A549 (cell line): Measurements from ENCODE around the gene EFNA5. TPM values are rescaled to one million over a fixed set of nuclear protein-coding genes. Genes with fewer than 3 reads are reported as not detected.

Source experiments
- ATAC-seq, 2 experiments: fragments of 200-7000 bp in 1 of 2; fragments of >200 bp in 1 of 2; cut with Nextera tagmentation in 1 of 2; cut with Tn5 transposase in 1 of 2; 3 replicates each; pipeline versions ENCODE4 v1.8.0 to v1.9.1; 2018 to 2020; ENCODE audit warnings: mild to moderate bottlenecking in 1 of 2, moderate library complexity in 1 of 2
- CTCF ChIA-PET: fragments of 300-600 bp; sonication (Branson Sonifier 250); formaldehyde crosslinking; extraction: SDS; loops from one replicate; lab custom pipeline; 2021; ENCODE audit warnings: antibody characterized with exemption, inconsistent platforms; lab: Yijun Ruan, JAX
- POLR2A ChIA-PET: fragments of 350-600 bp; formaldehyde crosslinking; extraction: SDS; loops from one replicate; lab custom pipeline; 2021; ENCODE audit warnings: antibody characterized with exemption, inconsistent platforms; lab: Yijun Ruan, JAX
- DNase-seq, 2 experiments: peaks; one replicate each; pipeline versions ENCODE4 v3.0.0 to v3.0.0-alpha.2; 2011 to 2016; ENCODE audit warnings: low read depth in 1 of 2, low spot score in 1 of 2
- FAIRE-seq: peaks from 2 replicates; lab custom pipeline; 2011; peaks lifted over from hg19 to GRCh38; lab: Jason Lieb, UNC
- H3K27ac ChIP-seq, 2 experiments: fragments of >200 bp; sonication (Bioruptor Twin); formaldehyde crosslinking; 3 replicates each; pipeline ENCODE4 v1.5.1; 2016 to 2017
- H3K4me1 ChIP-seq: fragments of >200 bp; sonication (Bioruptor Twin); formaldehyde crosslinking; 3 replicates; pipeline ENCODE4 v1.6.1; 2016
- H3K4me2 ChIP-seq: fragments of >200 bp; sonication (Bioruptor Twin); formaldehyde crosslinking; 3 replicates; pipeline ENCODE4 v1.6.1; 2016
- H3K4me3 ChIP-seq: fragments of >200 bp; sonication (Bioruptor Twin); formaldehyde crosslinking; 3 replicates; pipeline ENCODE4 v1.5.1; 2016
- H3K9me3 ChIP-seq: fragments of >200 bp; sonication (Bioruptor Twin); formaldehyde crosslinking; 3 replicates; pipeline ENCODE4 v1.6.1; 2016
- CEBPB ChIP-seq, 2 experiments: fragments of >200 bp in 1 of 2; sonication (Bioruptor Twin) in 1 of 2; formaldehyde crosslinking in 1 of 2; IDR thresholded peaks; 2 replicates each; pipeline ENCODE4 v1.6.1; 2012 to 2016
- CHD4 ChIP-seq: fragments of 200-600 bp; sonication (generic); IDR thresholded peaks from 2 replicates; pipeline ENCODE4 v1.6.1; 2016; ENCODE audit warnings: antibody characterized with exemption, mild to moderate bottlenecking, borderline replicate concordance
- EHF ChIP-seq: fragments of 250-450 bp; sonication (Bioruptor Pico); IDR thresholded peaks from 2 replicates; pipeline ENCODE4 v1.5.0; 2020; ENCODE audit warnings: mild to moderate bottlenecking
- GATA3 ChIP-seq: IDR thresholded peaks from 2 replicates; pipeline ENCODE4 v1.6.1; 2012; ENCODE audit warnings: borderline replicate concordance
- HDAC2 ChIP-seq: fragments of 200-600 bp; sonication (generic); IDR thresholded peaks from 2 replicates; pipeline ENCODE4 v1.6.1; 2016
- HEYL ChIP-seq: fragments of 250-450 bp; sonication (Bioruptor Pico); IDR thresholded peaks from 2 replicates; pipeline ENCODE4 v1.8.0; 2021; ENCODE audit warnings: mild to moderate bottlenecking, moderate library complexity
- HOXB13 ChIP-seq: fragments of 250-450 bp; sonication (Bioruptor Pico); IDR thresholded peaks from 2 replicates; pipeline ENCODE4 v1.5.0; 2020; ENCODE audit warnings: low read depth, mild to moderate bottlenecking, moderate library complexity
- KDM5A ChIP-seq: fragments of 200-600 bp; sonication (generic); IDR thresholded peaks from 2 replicates; pipeline ENCODE4 v1.6.1; 2016; ENCODE audit warnings: antibody characterized with exemption, mild to moderate bottlenecking
- MYC ChIP-seq: IDR thresholded peaks from 2 replicates; pipeline ENCODE4 v1.6.1; 2012; ENCODE audit warnings: mild to moderate bottlenecking, inconsistent platforms, low read length, improper control_type of control experiment, borderline replicate concordance
- NR3C1 ChIP-seq: fragments of >200 bp; sonication (Bioruptor Twin); formaldehyde crosslinking; IDR thresholded peaks from 3 replicates; pipeline ENCODE4 v1.6.1; 2017
- TFCP2L1 ChIP-seq: fragments of 250-450 bp; sonication (Bioruptor Pico); IDR thresholded peaks from 2 replicates; pipeline ENCODE4 v1.5.0; 2021; ENCODE audit warnings: mild to moderate bottlenecking
- ZC3H11A ChIP-seq: fragments of 450-650 bp; IDR thresholded peaks from 2 replicates; pipeline ENCODE4 v1.6.1; 2014; ENCODE audit warnings: antibody characterized with exemption, mild to moderate bottlenecking
- ZFP36 ChIP-seq: fragments of 450-650 bp; IDR thresholded peaks from 2 replicates; pipeline ENCODE4 v1.6.1; 2014; ENCODE audit warnings: borderline replicate concordance; ENCODE audit not compliant: partially characterized antibody
- ZNF302 ChIP-seq: fragments of 250-450 bp; sonication (Bioruptor Pico); IDR thresholded peaks from 2 replicates; pipeline ENCODE4 v1.9.0; 2021; ENCODE audit warnings: inconsistent platforms, mild to moderate bottlenecking, moderate library complexity
- WGBS: methylation state at CpG from one replicate; pipeline ENCODE4 v1.1.6; 2017; ENCODE audit errors: missing lambda C conversion rate; 5-methylcytosine and 5-hydroxymethylcytosine counted together
- polyA plus RNA-seq, 4 experiments: library from polyadenylated mRNA; depleted of rRNA in 3 of 4; stranded (reverse); fragments of >200 nt; fragmentation: RNase III in 1 of 4; extraction: RNeasy Plus Mini Kit Qiagen cat#74134 plus additional on column Dnase treatment in 1 of 4; gene quantifications; 2 replicates in 3 of 4; 3 replicates in 1 of 4; pipeline ENCODE4 v1.2.3, GENCODE V29; 2011 to 2017
- TF ChIP-seq, protein P1 (sequence below): IDR thresholded peaks from 2 replicates; pipeline ENCODE4 v1.6.1; 2012
- TF ChIP-seq, protein P2 (sequence below): fragments of 450-650 bp; IDR thresholded peaks from 2 replicates; pipeline ENCODE4 v1.6.1; 2014; ENCODE audit warnings: antibody characterized with exemption
- TF ChIP-seq, protein P3 (sequence below): fragments of >200 bp; sonication (Bioruptor Twin); formaldehyde crosslinking; IDR thresholded peaks from 3 replicates; pipeline ENCODE4 v1.6.1; 2016
- TF ChIP-seq, protein P4 (sequence below): fragments of 200-600 bp; sonication (generic); IDR thresholded peaks from 2 replicates; pipeline ENCODE4 v1.6.1; 2016; ENCODE audit warnings: antibody characterized with exemption, mild to moderate bottlenecking, moderate library complexity

The EFNA5 gene
- polyA plus RNA-seq, 2 of the 4 experiments (the other 2 are of a cell fraction) = 8.5 to 20.7 TPM

DNA sequence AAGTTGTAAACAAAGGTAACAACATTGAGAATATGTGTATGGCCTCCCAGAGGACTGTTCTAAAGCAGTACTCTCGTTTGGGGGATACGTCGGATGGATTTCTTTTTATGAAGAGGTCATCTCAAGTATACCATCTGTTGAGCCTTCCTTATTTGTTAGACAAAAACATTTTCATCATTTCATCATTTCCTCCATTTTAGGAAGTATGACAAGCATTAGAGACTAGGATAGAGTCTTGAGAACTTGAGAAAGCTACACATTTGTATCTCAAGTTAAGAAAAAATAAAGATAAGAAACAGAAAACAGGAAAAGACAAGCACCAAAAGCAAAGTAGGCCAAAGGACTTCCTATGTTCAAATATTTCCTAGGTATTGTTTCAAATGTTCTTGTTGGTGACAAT lies 307.0 kb downstream of the EFNA5 start:
- ATAC-seq = no peak
- H3K4me3 ChIP-seq = no peak overlapping the region
- peaks cover 33% of the 10 kb centered on the region for H3K4me1 ChIP-seq
- no peak for FAIRE-seq
- POLR2A ChIA-PET = no interaction called here
- TF ChIP-seq, protein P1, sequence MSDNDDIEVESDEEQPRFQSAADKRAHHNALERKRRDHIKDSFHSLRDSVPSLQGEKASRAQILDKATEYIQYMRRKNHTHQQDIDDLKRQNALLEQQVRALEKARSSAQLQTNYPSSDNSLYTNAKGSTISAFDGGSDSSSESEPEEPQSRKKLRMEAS = no peak
- no peak for TF ChIP-seq EHF (CRISPR knock-in tag)
- no peak for TF ChIP-seq NR3C1
- TF ChIP-seq KDM5A = no peak
- no peak for TF ChIP-seq HDAC2
- no peak for TF ChIP-seq ZFP36
- TF ChIP-seq HEYL (CRISPR knock-in tag) = no peak
- TF ChIP-seq, protein P2, sequence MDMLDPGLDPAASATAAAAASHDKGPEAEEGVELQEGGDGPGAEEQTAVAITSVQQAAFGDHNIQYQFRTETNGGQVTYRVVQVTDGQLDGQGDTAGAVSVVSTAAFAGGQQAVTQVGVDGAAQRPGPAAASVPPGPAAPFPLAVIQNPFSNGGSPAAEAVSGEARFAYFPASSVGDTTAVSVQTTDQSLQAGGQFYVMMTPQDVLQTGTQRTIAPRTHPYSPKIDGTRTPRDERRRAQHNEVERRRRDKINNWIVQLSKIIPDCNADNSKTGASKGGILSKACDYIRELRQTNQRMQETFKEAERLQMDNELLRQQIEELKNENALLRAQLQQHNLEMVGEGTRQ = no peak
- TF ChIP-seq ZNF302 (CRISPR knock-in tag) = no peak
- TF ChIP-seq CHD4 = no peak
- no peak for TF ChIP-seq ZC3H11A
- H3K4me2 ChIP-seq = no peak overlapping the region
- no peak overlapping the region for H3K27ac ChIP-seq
- CTCF ChIA-PET = interaction anchor here (0.6 to 1.0 kb wide), 2 partner anchors 13 to 67 kb away, joined by 3 read pairs; no protein-coding TSS in a partner anchor
- no peaks in the 10 kb centered on the region for H3K9me3 ChIP-seq
- DNase-seq = no peak
- 90% methylated on average over 3 of the region's 3 CpGs for WGBS

DNA sequence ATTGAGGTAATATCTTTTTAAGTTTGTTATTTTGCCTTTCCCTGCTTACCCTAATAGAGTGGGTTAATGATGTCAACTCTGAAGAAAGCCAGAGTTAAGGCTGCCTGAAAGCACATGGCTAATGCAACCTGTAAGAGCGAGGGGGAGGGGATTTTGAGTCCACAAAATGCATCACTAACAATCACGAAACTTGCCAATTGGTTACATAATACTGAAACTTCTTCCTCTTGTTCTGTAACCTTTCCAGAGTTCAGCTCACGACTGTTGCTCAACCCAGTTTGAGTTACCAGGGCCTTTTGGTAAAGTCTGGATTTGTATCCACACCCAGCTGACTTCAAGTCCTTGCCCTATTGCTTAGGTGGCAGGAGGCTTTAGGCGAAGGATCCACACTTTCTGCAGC lies 308.8 kb downstream of the EFNA5 start:
- ChIA-PET POLR2A (no interaction called here), CTCF (interaction anchor here (1.5 kb wide), 1 partner anchor 21 kb away, joined by 3 read pairs; no protein-coding TSS in a partner anchor)
- Histone ChIP-seq H3K4me1 (peaks cover 33% of the 10 kb centered on the region), H3K4me2 (no peak overlapping the region), H3K27ac (peak overlapping the region; percentile 40 to 62; a peak in 4 of 6 replicates), H3K9me3 (no peaks in the 10 kb centered on the region), H3K4me3 (no peak overlapping the region)
- TF ChIP-seq, protein P1 = 0 out of 2 replicates have a peak, but pooled peaks have one; percentile 21
- TF ChIP-seq TFCP2L1 (CRISPR knock-in tag) (no peak), CEBPB (IDR thresholded peaks at IDR 0.05) (peak; percentile 75 to 79), GATA3 (no peak), HOXB13 (CRISPR knock-in tag) (no peak), MYC (peak; percentile 51; the same call in 1 of the 2 replicates)
- TF ChIP-seq, protein P3, sequence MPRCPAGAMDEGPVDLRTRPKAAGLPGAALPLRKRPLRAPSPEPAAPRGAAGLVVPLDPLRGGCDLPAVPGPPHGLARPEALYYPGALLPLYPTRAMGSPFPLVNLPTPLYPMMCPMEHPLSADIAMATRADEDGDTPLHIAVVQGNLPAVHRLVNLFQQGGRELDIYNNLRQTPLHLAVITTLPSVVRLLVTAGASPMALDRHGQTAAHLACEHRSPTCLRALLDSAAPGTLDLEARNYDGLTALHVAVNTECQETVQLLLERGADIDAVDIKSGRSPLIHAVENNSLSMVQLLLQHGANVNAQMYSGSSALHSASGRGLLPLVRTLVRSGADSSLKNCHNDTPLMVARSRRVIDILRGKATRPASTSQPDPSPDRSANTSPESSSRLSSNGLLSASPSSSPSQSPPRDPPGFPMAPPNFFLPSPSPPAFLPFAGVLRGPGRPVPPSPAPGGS = no peak
- TF ChIP-seq, protein P4, sequence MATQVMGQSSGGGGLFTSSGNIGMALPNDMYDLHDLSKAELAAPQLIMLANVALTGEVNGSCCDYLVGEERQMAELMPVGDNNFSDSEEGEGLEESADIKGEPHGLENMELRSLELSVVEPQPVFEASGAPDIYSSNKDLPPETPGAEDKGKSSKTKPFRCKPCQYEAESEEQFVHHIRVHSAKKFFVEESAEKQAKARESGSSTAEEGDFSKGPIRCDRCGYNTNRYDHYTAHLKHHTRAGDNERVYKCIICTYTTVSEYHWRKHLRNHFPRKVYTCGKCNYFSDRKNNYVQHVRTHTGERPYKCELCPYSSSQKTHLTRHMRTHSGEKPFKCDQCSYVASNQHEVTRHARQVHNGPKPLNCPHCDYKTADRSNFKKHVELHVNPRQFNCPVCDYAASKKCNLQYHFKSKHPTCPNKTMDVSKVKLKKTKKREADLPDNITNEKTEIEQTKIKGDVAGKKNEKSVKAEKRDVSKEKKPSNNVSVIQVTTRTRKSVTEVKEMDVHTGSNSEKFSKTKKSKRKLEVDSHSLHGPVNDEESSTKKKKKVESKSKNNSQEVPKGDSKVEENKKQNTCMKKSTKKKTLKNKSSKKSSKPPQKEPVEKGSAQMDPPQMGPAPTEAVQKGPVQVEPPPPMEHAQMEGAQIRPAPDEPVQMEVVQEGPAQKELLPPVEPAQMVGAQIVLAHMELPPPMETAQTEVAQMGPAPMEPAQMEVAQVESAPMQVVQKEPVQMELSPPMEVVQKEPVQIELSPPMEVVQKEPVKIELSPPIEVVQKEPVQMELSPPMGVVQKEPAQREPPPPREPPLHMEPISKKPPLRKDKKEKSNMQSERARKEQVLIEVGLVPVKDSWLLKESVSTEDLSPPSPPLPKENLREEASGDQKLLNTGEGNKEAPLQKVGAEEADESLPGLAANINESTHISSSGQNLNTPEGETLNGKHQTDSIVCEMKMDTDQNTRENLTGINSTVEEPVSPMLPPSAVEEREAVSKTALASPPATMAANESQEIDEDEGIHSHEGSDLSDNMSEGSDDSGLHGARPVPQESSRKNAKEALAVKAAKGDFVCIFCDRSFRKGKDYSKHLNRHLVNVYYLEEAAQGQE = no peak
- ATAC-seq = no peak
- WGBS = 54% methylated on average over 4 of the region's 4 CpGs
- peak in 1 of 2 experiments; percentile 72 for DNase-seq
- peak; percentile 78 for FAIRE-seq
